ENCODE results near the gene CEP85L. TPM values are rescaled to one million over a fixed set of nuclear protein-coding genes. Genes with fewer than 3 reads are reported as not detected.

Gene CEP85L
- total and polyA plus RNA-seq, 2 experiments from 2014 or later, result 9.1 to 10.1 TPM

DNA sequence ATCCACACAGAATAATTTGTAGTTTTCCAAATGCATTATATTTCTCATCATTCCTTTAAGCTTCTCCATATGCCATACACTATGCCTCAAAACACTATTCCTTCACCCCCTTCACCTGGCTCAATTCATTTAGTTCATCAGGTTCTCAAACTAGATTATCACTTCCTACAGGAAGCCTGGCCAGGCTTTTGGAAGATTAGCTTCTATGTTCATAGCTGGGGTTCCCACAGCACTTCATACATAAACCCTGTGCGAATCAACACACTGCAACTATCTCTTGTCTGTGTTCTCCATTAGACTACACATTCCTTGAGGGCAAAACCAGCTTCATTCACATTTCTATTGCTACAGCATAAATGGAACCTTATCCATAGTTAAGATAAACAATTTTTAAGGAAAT is 143.8 kb downstream of the CEP85L start:
- ATAC-seq (no peak), DNase-seq (ENCODE audit: low spot score) (no peak)
- no peaks in the 10 kb centered on the region for H3K27me3 Mint-ChIP-seq (ENCODE audit: insufficient read depth, low read depth, poor library complexity)
- Histone ChIP-seq H3K4me1 (ENCODE audit: insufficient read depth) (no peaks in the 10 kb centered on the region), H3K9me2 (ENCODE audit: insufficient read depth) (no peaks in the 10 kb centered on the region), H3F3A (replicated peaks; ENCODE audit: low read depth) (no peaks in the 10 kb centered on the region), H3K4me2 (no peak overlapping the region), H3K36me3 (ENCODE audit: insufficient read depth) (no peaks in the 10 kb centered on the region), H3K4me3 (no peak overlapping the region), H3K79me2 (replicated peaks; ENCODE audit: insufficient read depth) (no peaks in the 10 kb centered on the region), H2AFZ (no peak overlapping the region), H4K20me1 (replicated peaks; ENCODE audit: insufficient read depth) (no peaks in the 10 kb centered on the region), H3K27me3 (ENCODE audit: insufficient read depth) (no peaks in the 10 kb centered on the region), H3K27ac (ENCODE audit: low read depth) (no peak overlapping the region)
- no peaks in the 10 kb centered on the region for H3K36me3 Mint-ChIP-seq (ENCODE audit: low read depth)
- TF ChIP-seq ZNF114 (CRISPR knock-in tag; IDR thresholded peaks at IDR 0.05), result no peak
- no peak for TF ChIP-seq EZH2 (IDR thresholded peaks at IDR 0.05; ENCODE audit: low read depth, unreplicated experiment)
- TF ChIP-seq JUNB (IDR thresholded peaks at IDR 0.05; ENCODE audit: unreplicated experiment), result no peak
- TF ChIP-seq, protein P1, sequence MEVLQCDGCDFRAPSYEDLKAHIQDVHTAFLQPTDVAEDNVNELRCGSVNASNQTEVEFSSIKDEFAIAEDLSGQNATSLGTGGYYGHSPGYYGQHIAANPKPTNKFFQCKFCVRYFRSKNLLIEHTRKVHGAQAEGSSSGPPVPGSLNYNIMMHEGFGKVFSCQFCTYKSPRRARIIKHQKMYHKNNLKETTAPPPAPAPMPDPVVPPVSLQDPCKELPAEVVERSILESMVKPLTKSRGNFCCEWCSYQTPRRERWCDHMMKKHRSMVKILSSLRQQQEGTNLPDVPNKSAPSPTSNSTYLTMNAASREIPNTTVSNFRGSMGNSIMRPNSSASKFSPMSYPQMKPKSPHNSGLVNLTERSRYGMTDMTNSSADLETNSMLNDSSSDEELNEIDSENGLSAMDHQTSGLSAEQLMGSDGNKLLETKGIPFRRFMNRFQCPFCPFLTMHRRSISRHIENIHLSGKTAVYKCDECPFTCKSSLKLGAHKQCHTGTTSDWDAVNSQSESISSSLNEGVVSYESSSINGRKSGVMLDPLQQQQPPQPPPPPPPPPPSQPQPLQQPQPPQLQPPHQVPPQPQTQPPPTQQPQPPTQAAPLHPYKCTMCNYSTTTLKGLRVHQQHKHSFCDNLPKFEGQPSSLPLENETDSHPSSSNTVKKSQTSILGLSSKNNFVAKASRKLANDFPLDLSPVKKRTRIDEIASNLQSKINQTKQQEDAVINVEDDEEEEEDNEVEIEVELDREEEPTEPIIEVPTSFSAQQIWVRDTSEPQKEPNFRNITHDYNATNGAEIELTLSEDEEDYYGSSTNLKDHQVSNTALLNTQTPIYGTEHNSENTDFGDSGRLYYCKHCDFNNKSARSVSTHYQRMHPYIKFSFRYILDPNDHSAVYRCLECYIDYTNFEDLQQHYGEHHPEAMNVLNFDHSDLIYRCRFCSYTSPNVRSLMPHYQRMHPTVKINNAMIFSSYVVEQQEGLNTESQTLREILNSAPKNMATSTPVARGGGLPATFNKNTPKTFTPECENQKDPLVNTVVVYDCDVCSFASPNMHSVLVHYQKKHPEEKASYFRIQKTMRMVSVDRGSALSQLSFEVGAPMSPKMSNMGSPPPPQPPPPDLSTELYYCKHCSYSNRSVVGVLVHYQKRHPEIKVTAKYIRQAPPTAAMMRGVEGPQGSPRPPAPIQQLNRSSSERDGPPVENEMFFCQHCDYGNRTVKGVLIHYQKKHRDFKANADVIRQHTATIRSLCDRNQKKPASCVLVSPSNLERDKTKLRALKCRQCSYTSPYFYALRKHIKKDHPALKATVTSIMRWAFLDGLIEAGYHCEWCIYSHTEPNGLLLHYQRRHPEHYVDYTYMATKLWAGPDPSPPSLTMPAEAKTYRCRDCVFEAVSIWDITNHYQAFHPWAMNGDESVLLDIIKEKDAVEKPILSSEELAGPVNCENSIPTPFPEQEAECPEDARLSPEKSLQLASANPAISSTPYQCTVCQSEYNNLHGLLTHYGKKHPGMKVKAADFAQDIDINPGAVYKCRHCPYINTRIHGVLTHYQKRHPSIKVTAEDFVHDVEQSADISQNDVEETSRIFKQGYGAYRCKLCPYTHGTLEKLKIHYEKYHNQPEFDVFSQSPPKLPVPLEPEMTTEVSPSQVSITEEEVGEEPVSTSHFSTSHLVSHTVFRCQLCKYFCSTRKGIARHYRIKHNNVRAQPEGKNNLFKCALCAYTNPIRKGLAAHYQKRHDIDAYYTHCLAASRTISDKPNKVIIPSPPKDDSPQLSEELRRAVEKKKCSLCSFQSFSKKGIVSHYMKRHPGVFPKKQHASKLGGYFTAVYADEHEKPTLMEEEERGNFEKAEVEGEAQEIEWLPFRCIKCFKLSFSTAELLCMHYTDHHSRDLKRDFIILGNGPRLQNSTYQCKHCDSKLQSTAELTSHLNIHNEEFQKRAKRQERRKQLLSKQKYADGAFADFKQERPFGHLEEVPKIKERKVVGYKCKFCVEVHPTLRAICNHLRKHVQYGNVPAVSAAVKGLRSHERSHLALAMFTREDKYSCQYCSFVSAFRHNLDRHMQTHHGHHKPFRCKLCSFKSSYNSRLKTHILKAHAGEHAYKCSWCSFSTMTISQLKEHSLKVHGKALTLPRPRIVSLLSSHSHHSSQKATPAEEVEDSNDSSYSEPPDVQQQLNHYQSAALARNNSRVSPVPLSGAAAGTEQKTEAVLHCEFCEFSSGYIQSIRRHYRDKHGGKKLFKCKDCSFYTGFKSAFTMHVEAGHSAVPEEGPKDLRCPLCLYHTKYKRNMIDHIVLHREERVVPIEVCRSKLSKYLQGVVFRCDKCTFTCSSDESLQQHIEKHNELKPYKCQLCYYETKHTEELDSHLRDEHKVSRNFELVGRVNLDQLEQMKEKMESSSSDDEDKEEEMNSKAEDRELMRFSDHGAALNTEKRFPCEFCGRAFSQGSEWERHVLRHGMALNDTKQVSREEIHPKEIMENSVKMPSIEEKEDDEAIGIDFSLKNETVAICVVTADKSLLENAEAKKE (CRISPR knock-in tag; IDR thresholded peaks at IDR 0.05), result no peak
- TF ChIP-seq EZH2phosphoT487 (IDR thresholded peaks at IDR 0.05; ENCODE audit: unreplicated experiment), result no peak
- TF ChIP-seq, protein P2, sequence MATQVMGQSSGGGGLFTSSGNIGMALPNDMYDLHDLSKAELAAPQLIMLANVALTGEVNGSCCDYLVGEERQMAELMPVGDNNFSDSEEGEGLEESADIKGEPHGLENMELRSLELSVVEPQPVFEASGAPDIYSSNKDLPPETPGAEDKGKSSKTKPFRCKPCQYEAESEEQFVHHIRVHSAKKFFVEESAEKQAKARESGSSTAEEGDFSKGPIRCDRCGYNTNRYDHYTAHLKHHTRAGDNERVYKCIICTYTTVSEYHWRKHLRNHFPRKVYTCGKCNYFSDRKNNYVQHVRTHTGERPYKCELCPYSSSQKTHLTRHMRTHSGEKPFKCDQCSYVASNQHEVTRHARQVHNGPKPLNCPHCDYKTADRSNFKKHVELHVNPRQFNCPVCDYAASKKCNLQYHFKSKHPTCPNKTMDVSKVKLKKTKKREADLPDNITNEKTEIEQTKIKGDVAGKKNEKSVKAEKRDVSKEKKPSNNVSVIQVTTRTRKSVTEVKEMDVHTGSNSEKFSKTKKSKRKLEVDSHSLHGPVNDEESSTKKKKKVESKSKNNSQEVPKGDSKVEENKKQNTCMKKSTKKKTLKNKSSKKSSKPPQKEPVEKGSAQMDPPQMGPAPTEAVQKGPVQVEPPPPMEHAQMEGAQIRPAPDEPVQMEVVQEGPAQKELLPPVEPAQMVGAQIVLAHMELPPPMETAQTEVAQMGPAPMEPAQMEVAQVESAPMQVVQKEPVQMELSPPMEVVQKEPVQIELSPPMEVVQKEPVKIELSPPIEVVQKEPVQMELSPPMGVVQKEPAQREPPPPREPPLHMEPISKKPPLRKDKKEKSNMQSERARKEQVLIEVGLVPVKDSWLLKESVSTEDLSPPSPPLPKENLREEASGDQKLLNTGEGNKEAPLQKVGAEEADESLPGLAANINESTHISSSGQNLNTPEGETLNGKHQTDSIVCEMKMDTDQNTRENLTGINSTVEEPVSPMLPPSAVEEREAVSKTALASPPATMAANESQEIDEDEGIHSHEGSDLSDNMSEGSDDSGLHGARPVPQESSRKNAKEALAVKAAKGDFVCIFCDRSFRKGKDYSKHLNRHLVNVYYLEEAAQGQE (IDR thresholded peaks at IDR 0.05; ENCODE audit: unreplicated experiment), result no peak
- H3K4me1 Mint-ChIP-seq, result no peaks in the 10 kb centered on the region
- H3K4me3 Mint-ChIP-seq, result no peak overlapping the region
- no peak overlapping the region for H3K27ac Mint-ChIP-seq
- no peaks in the 10 kb centered on the region for H3K9me3 Mint-ChIP-seq
